Peyer's patch (tissue), 4 donors: ENCODE measurements around the gene TSSC4.

Experiments
- CTCF ChIP-seq, 6 experiments: fragments of 450-650 bp in 4 of 6; fragments of 200-600 bp in 2 of 6; sonication (generic) in 1 of 6; IDR thresholded peaks; one replicate each; pipeline ENCODE4 v1.5.1; 2017 to 2019; ENCODE audit warnings: antibody characterized with exemption in 6 of 6, mild to moderate bottlenecking in 3 of 6, moderate library complexity in 1 of 6
- POLR2A ChIP-seq, 2 donors: fragments of 450-650 bp; IDR thresholded peaks; one replicate each; pipeline ENCODE4 v1.5.1; 2017; ENCODE audit warnings: antibody characterized with exemption in 2 of 2, mild to moderate bottlenecking in 2 of 2, moderate library complexity in 2 of 2

GRCh38 chr11:2432171-2432621, 31.6 kb downstream of the TSSC4 start:
- TF ChIP-seq CTCF (IDR thresholded peaks at IDR 0.05) (no peak), POLR2A (IDR thresholded peaks at IDR 0.05) (no peak)
